GM19455 (cell line): ENCODE data around the gene KCNQ4.

Source experiments
- ATAC-seq: cut with Tn5 transposase; IDR thresholded peaks from one replicate; pipeline ENCODE4 v1.9.1; 2021; ENCODE audit not compliant: unreplicated experiment

Gene KCNQ4

GRCh38 chr1:40754201-40754600 is 29.4 kb upstream of the KCNQ4 start:
- no peak for ATAC-seq

GRCh38 chr1:40755067-40755466 is 28.5 kb upstream of the KCNQ4 start:
- ATAC-seq: no peak

GRCh38 chr1:40756523-40756922 is 27.1 kb upstream of the KCNQ4 start:
- no peak for ATAC-seq

- ATAC-seq: no peak
These were observed 26.5 kb upstream of the KCNQ4 start for GRCh38 chr1:40757084-40757483.

GRCh38 chr1:40758004-40758403 is 25.6 kb upstream of the KCNQ4 start:
- ATAC-seq: no peak

GRCh38 chr1:40758578-40759343 is 24.8 kb upstream of the KCNQ4 start:
- no peak for ATAC-seq

GRCh38 chr1:40760984-40761383 is 22.6 kb upstream of the KCNQ4 start:
- no peak for ATAC-seq

GRCh38 chr1:40762144-40762923 is 21.3 kb upstream of the KCNQ4 start:
- no peak for ATAC-seq

- ATAC-seq: no peak
These were observed 19.6 kb upstream of the KCNQ4 start for GRCh38 chr1:40763742-40764532.

- ATAC-seq: no peak
These were observed 18.6 kb upstream of the KCNQ4 start for GRCh38 chr1:40764981-40765380.

- no peak for ATAC-seq
These were observed 17.6 kb upstream of the KCNQ4 start for GRCh38 chr1:40766017-40766416.

GRCh38 chr1:40766560-40766959 is 17.0 kb upstream of the KCNQ4 start:
- no peak for ATAC-seq

GRCh38 chr1:40768146-40768990 is 15.2 kb upstream of the KCNQ4 start:
- no peak for ATAC-seq

- ATAC-seq: no peak
These were observed 13.8 kb upstream of the KCNQ4 start for GRCh38 chr1:40769815-40770214.

GRCh38 chr1:40770296-40771070 is 13.1 kb upstream of the KCNQ4 start:
- ATAC-seq: no peak

GRCh38 chr1:40772146-40772955 is 11.2 kb upstream of the KCNQ4 start:
- ATAC-seq: no peak

GRCh38 chr1:40773748-40774265 is 9.8 kb upstream of the KCNQ4 start:
- no peak for ATAC-seq

- ATAC-seq: no peak
These were observed 9.2 kb upstream of the KCNQ4 start for GRCh38 chr1:40774266-40774998.
